ENCODE measurements around the gene GPRC5B.

DNA sequence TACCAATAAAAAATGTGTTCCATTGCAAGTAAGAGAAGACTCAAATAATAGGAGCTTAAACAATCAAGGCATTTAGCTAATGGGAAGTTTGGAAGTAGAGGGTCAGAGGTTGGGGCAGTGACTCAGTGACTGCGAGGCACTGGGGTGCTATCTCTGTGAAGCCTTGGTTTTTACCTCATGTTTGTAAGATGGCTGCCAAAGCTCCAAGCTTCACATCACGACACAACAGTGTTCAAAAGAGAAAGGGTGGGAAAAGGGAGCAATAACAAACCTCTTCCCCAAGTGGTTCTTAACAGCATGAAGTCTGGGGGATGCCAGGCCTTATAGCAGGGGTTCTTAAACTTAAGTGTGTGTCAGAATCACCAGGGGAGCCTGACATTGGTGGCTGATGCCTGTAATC, 26.6 kb upstream of the GPRC5B start:
- TF ChIP-seq RAD21 (IDR thresholded peaks at IDR 0.05; ENCODE audit: low read depth) (no peak), CREB1 (IDR thresholded peaks at IDR 0.05; ENCODE audit: low read depth) (no peak), TAF1 (IDR thresholded peaks at IDR 0.05; ENCODE audit: low read depth) (no peak), EGR1 (IDR thresholded peaks at IDR 0.05) (no peak), NFIC (IDR thresholded peaks at IDR 0.05) (no peak), EP300 (IDR thresholded peaks at IDR 0.05; ENCODE audit: borderline replicate concordance) (no peak), FOXM1 (IDR thresholded peaks at IDR 0.05; ENCODE audit: borderline replicate concordance, low read depth) (no peak)
- TF ChIP-seq, protein P1, sequence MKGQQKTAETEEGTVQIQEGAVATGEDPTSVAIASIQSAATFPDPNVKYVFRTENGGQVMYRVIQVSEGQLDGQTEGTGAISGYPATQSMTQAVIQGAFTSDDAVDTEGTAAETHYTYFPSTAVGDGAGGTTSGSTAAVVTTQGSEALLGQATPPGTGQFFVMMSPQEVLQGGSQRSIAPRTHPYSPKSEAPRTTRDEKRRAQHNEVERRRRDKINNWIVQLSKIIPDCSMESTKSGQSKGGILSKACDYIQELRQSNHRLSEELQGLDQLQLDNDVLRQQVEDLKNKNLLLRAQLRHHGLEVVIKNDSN (IDR thresholded peaks at IDR 0.05): no peak
- TF ChIP-seq, protein P2, sequence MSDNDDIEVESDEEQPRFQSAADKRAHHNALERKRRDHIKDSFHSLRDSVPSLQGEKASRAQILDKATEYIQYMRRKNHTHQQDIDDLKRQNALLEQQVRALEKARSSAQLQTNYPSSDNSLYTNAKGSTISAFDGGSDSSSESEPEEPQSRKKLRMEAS (IDR thresholded peaks at IDR 0.05): no peak

All from Ishikawa (cell line).